Measurements from ENCODE around the gene HNF1B.

DNA sequence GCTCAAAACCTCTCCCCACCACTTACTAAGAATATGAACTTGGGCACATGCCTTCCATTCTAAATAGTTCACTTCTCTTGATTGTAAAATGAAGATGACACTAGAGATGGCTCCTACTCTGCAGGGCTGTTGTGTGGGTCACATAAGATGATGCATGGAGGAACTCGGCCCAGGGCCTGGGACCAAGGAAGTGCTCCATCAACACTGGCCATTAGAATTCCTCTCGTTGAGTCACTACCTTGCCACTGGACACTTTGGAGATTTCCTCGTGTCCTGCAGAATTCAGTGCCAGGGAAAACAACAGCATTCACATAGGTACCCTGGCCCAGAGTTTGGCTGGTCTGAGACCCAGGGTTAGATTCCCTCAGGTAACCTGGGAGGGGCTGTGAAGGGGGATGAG is 18.6 kb downstream of the HNF1B start:
- TF ChIP-seq GATA2 (IDR thresholded peaks at IDR 0.05; ENCODE audit: low read depth, low read length), result no peak
- TF ChIP-seq GATA3 (IDR thresholded peaks at IDR 0.05; ENCODE audit: low read depth, low read length), result no peak
